HG03575 (cell line): Measurements from ENCODE around the gene GIMAP4.
"Not testable (repeated sequence)": the region's sequence is repeated elsewhere in the genome, so short reads cannot be mapped to it uniquely, and the experiment has no call there.

Source experiments
- ATAC-seq: cut with Tn5 transposase; IDR thresholded peaks from one replicate; pipeline ENCODE4 v1.9.1; 2021; ENCODE audit not compliant: unreplicated experiment, insufficient number of reproducible peaks, low FRiP score; ENCODE audit errors: extremely low read depth

GIMAP4 gene

GRCh38 chr7:150572496-150572895 is 5.3 kb downstream of the GIMAP4 start:
- no peak for ATAC-seq

DNA sequence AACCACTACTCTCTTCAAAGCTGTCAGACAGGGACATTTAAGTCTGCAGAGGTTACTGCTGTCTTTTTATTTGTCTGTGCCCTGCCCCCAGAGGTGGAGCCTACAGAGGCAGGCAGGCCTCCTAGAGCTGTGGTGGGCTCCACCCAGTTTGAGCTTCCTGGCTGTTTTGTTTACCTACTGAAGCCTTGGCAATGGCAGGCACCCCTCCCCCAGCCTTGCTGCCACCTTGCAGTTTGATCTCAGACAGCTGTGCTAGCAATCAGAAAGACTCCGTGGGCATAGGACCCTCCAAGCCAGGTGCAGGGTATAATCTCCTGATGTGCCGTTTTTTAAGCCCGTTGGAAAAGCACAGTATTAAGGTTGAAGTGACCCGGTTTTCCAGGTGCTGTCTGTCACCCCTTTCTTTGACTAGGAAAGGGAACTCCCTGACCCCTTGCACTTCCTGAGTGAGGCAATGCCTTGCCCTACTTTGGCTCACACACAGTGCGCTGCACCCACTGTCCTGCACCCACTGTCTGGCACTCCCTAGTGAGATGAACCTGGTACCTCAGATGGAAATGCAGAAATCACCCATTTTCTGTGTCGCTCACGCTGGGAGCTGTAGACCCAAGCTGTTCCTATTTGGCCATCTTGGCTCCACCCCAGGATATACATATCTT is 12.9 kb downstream of the GIMAP4 start:
- not testable (repeated sequence) for ATAC-seq

- no peak for ATAC-seq
Measured at GRCh38 chr7:150580638-150581394, 13.6 kb downstream of the GIMAP4 start.

DNA sequence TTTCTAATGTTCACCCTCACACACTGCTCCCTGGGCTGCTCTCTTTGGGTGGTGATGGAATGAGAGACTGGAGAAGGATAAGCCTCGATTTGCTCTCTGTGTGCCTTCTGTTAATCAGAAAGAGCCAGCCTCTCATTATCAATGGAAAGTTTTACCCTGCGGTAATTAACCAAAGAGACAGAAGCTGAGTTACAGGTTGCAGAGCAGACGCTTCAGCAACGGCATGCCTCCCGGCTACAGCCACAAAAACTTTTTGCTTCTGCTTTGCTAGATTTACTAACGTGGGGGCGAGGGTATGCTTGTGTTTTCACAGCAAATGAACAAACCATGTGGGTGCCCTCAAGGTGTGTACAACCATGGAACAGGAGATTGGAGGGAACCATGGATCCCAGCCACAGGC is 18.0 kb downstream of the GIMAP4 start:
- no peak for ATAC-seq

- ATAC-seq = no peak
Measured at GRCh38 chr7:150586068-150586784, 19.0 kb downstream of the GIMAP4 start.

DNA sequence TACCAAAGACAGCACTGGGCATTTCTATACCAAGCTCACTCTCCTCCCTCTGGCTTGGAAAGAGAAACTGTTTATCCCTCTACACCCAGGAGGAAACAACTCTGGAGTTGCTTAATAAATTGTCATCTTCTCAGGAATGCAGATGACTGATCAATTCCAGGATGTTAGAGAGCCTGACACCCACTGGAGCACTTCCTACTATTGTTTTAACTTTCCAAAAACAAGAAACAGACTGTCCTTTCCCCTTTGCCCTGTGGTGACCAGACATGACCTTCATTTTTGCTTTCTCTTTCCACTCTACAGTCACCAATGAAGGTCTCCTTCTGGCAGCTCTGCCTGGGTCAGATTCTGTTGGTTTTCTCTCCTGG is 19.6 kb downstream of the GIMAP4 start:
- ATAC-seq = no peak

DNA sequence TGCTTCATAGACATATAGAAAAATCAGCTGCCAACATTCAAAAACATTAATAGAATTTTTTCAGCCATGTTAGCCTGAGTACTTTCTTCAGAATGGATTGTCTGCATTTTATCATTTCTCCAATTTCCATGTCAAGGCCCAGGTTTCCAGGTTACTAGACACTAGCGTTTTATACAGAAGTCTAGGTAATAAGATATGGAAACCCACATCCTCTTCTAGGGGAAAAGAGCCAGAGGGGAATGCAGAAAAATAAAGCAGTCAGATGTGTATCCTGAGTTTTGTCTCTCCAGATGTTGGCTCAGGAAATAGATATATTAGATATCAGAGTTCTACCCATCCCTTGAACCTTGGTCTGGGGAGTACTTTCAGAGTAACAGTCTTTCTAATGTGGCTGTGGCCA is 20.4 kb downstream of the GIMAP4 start:
- ATAC-seq = no peak

DNA sequence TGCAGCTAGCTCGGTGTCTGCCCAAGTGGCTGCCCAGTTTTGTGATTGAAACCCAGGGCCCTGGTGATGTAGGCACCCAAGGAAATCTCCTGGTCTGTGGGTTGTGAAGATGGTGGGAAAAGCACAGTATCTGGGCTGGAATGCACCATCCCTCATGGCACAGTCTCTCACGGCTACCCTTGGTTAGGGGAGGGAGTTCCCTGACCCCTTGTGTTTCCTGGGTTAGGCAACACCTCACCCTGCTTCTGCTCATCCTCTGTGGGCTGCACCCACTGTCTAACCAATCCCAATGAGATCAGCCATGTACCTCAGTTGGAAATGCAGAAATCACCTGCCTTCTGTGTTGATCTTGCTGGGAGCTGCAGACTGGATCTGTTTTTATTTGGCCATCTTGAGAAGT is 27.6 kb downstream of the GIMAP4 start:
- no peak for ATAC-seq

DNA sequence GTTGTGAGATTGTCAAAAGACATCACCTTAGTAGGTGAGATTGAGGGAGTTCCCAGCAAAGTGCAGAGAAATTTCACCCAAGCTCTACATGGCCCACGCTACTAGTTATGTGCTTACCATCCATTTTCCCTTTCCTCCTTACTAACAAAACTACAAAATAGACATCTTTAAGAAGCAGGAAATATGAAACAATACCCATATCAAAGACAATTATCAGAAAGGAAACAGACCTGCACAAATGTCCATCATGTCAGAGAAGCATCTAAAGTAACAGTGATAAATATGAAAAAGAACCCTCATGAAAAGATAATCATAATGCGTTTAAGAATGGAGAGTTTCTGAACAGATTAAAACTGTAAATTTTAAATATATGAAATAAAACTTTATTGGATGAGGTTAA is 28.2 kb downstream of the GIMAP4 start:
- ATAC-seq = no peak

DNA sequence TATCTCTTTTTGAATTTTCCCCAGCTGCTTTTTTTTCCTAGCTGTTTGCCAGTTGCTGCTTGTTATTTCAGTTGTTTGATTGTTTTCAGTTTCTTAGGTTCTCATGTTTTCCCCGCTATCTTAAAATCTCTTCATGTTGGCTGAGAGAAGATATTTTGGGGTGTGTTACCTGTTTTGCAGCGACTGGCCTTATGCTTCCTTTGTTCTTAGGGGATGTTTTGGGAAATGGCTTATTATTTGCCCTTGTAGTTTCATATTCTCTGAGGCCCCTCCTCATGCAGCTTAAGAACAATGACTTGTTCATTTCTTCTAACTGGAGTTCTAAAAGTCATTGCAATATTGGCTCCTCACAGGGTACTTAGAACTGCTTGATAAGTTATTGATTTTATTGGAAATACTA is 36.4 kb downstream of the GIMAP4 start:
- not testable (repeated sequence) for ATAC-seq

GRCh38 chr7:150610233-150610632 is 43.0 kb downstream of the GIMAP4 start:
- ATAC-seq = no peak

- ATAC-seq = no peak
Measured at GRCh38 chr7:150612925-150613324, 45.7 kb downstream of the GIMAP4 start.

GRCh38 chr7:150613880-150614279 is 46.7 kb downstream of the GIMAP4 start:
- ATAC-seq = no peak

DNA sequence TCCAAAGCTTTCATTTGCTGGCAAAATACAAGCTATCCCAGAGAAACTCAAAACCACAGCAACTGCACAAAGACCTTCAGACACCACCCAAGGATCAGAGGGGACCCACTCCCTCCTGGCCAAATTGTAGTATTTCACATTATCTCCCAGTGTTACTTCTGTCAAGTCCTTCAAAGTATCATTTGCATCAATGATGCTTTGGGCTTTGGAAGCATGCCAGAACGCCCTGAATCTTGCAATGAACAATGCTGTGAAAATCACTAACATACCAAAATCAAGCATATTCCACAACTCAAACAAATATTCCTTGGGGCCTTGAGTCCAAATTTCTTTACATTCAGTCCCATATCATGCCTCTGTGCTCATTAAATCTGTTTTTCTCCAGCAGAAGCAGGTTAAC is 47.2 kb downstream of the GIMAP4 start:
- ATAC-seq = not testable (repeated sequence)

DNA sequence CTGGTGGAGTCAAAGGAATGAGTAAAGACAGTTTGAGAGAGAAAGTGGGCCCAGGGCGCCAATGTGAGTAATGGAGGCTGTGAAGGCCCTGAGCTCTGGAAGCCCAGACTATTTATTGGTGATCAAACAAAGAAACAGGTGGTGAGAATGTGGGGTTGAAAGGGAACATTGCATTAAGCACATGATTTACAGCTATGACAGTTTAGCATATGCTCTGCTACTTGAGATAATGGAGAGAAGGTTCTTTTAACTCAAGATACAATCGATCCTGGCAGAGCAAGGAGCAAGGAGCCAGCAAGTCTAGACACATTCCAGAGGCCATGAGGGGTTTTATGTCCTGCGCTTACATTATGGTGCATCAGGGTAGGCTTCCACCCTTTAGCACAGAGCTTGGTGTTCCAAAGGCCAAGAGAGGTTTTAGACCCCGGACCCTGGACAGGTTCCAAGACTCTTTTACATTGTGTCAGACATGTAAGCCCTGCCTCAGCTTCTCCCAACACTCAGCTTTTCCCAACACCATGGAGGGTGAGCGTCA is 48.1 kb downstream of the GIMAP4 start:
- ATAC-seq = not testable (repeated sequence)

GRCh38 chr7:150620061-150620460 is 52.9 kb downstream of the GIMAP4 start:
- no peak for ATAC-seq

DNA sequence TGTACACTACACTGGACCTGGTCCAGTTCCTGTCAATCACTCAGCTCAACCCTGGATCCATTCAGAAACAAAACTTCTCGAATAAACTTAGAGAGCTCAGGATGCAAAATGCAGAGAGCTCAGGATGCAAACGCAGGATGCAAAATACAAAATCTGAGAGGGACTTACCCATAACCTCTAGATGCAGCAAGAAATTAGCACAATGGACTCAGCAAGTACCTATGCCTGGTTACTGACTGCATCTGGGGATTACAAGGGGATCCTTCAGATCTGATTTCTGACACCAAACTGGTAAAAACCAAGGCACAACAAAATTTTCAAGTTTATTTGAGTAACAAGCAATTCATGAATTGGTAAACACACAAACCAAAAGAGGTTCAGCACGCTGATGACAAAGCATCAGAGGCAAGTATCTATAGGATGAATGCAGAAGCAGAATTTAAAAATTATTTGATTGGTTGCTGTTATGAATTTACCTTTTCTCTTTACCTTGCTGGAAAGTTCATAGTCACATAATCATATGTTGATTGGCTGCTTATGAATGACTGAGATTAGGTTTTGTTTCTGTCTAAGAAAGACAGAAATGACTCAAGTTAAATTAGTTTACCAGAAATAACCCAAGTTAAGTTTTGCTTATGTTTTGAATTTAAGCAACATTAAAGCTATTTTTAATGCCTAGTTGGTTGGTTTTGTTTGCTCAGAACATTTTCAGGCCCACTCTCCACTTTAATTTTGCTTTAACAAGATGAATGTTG is 53.6 kb downstream of the GIMAP4 start:
- ATAC-seq = no peak

- no peak for ATAC-seq
Measured at GRCh38 chr7:150621376-150621775, 54.2 kb downstream of the GIMAP4 start.
